ENCODE results near the gene ATP4B. TPM values are rescaled to one million over a fixed set of nuclear protein-coding genes. Genes with fewer than 3 reads are reported as not detected.

Gene ATP4B
- total RNA-seq, 1 experiment from 2014 or later, result not detected

- no peaks in the 10 kb centered on the region for H3K9me2 ChIP-seq (ENCODE audit: insufficient read depth)
- H2AFZ ChIP-seq (ENCODE audit: low read depth, low read length, poor library complexity, severe bottlenecking), result no peak overlapping the region
- no peaks in the 10 kb centered on the region for H3K9me3 ChIP-seq (ENCODE audit: control insufficient read depth in 1 of 2, insufficient read depth in 1 of 2, low read depth in 1 of 2, low read length in 2 of 2)
- TF ChIP-seq SP1 (IDR thresholded peaks at IDR 0.05; ENCODE audit: low read depth) (no peak), POLR2AphosphoS5 (IDR thresholded peaks at IDR 0.05; ENCODE audit: low read depth, low read length) (no peak), ELF1 (IDR thresholded peaks at IDR 0.05; ENCODE audit: borderline replicate concordance, low read depth) (no peak), YY1 (IDR thresholded peaks at IDR 0.05; ENCODE audit: extremely low read depth, insufficient replicate concordance, low read depth, low read length) (no peak)
- TF ChIP-seq, protein P1, sequence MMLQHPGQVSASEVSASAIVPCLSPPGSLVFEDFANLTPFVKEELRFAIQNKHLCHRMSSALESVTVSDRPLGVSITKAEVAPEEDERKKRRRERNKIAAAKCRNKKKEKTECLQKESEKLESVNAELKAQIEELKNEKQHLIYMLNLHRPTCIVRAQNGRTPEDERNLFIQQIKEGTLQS (IDR thresholded peaks at IDR 0.05), result no peak
- intact Hi-C loops (cut with micrococcal nuclease), result no loop called here
- no TSS peak for BruUV-seq (replicated peaks)
- H3K4me3 ChIP-seq (replicated peaks in 1 of 2; ENCODE audit: low read depth in 1 of 2, low read length in 2 of 2), result no peak overlapping the region
- ATAC-seq (no peak), DNase-seq (ENCODE audit: low read depth, low spot score) (no peak)
- H4K20me1 ChIP-seq (ENCODE audit: insufficient read depth), result no peaks in the 10 kb centered on the region
- RAD21 ChIA-PET (ENCODE audit: low non-redundant PET in 1 of 2, low total read pairs in 2 of 2, uncharacterized antibody in 2 of 2, unreplicated experiment in 2 of 2), result no interaction called here
- H3K36me3 ChIP-seq (ENCODE audit: control insufficient read depth in 1 of 2, insufficient read depth in 2 of 2, low read length in 2 of 2), result peaks cover 41 to 85% of the 10 kb centered on the region in 2 experiments
- no peak overlapping the region for H3K9ac ChIP-seq (ENCODE audit: low read length)
- no peak overlapping the region for H3K27ac ChIP-seq (ENCODE audit: low read depth, low read length)
- POLR2A ChIA-PET, result no interaction called here
- peaks cover 29% of the 10 kb centered on the region for H3K79me2 ChIP-seq (ENCODE audit: insufficient read depth, low read length)
- H3K27me3 ChIP-seq (ENCODE audit: insufficient read depth, low read length), result no peaks in the 10 kb centered on the region
- CTCF ChIA-PET, result no interaction called here
- no peaks in the 10 kb centered on the region for H3K4me1 ChIP-seq (ENCODE audit: control insufficient read depth in 1 of 2, insufficient read depth in 2 of 2, low read length in 2 of 2)
- H3K4me2 ChIP-seq (ENCODE audit: low read length), result no peak overlapping the region
Measured at GRCh38 chr13:113635709-113636108, 22.3 kb downstream of the ATP4B start.

GRCh38 chr13:113635048-113635420 is 23.0 kb downstream of the ATP4B start:
- ATAC-seq, result no peak
- TF ChIP-seq EZH2 (IDR thresholded peaks at IDR 0.05), result no peak
- TF ChIP-seq EGR1 (IDR thresholded peaks at IDR 0.05; ENCODE audit: low read depth), result no peak
- TF ChIP-seq, protein P1 (IDR thresholded peaks at IDR 0.05), result no peak
- no peak for TF ChIP-seq RAD21 (IDR thresholded peaks at IDR 0.05; ENCODE audit: low read depth)
- TF ChIP-seq JUND (IDR thresholded peaks at IDR 0.05), result no peak
- ChIA-PET RAD21 (ENCODE audit: low non-redundant PET in 1 of 2, low total read pairs in 2 of 2, uncharacterized antibody in 2 of 2, unreplicated experiment in 2 of 2) (no interaction called here), CTCF (no interaction called here), POLR2A (no interaction called here)
- H3K9me2 ChIP-seq (ENCODE audit: insufficient read depth), result no peaks in the 10 kb centered on the region
- no peak overlapping the region for H3K9ac ChIP-seq (ENCODE audit: low read length)
- H3K4me2 ChIP-seq (ENCODE audit: low read length), result no peak overlapping the region
- no peaks in the 10 kb centered on the region for H3K9me3 ChIP-seq (ENCODE audit: control insufficient read depth in 1 of 2, insufficient read depth in 1 of 2, low read depth in 1 of 2, low read length in 2 of 2)
- H3K36me3 ChIP-seq (ENCODE audit: control insufficient read depth in 1 of 2, insufficient read depth in 2 of 2, low read length in 2 of 2), result peaks cover 38 to 84% of the 10 kb centered on the region in 2 experiments
- H3K27me3 ChIP-seq (ENCODE audit: insufficient read depth, low read length), result no peaks in the 10 kb centered on the region
- intact Hi-C loops (cut with micrococcal nuclease), result no loop called here
- no peak overlapping the region for H2AFZ ChIP-seq (ENCODE audit: low read depth, low read length, poor library complexity, severe bottlenecking)
- H4K20me1 ChIP-seq (ENCODE audit: insufficient read depth), result no peaks in the 10 kb centered on the region
- BruUV-seq (replicated peaks), result no TSS peak
- no peak for DNase-seq (ENCODE audit: low read depth, low spot score)
- H3K27ac ChIP-seq (ENCODE audit: low read depth, low read length), result no peak overlapping the region
- no peaks in the 10 kb centered on the region for H3K4me1 ChIP-seq (ENCODE audit: control insufficient read depth in 1 of 2, insufficient read depth in 2 of 2, low read length in 2 of 2)
- H3K79me2 ChIP-seq (ENCODE audit: insufficient read depth, low read length), result peaks cover 35% of the 10 kb centered on the region
- no peak overlapping the region for H3K4me3 ChIP-seq (replicated peaks in 1 of 2; ENCODE audit: low read depth in 1 of 2, low read length in 2 of 2)
